Cerebellar cortex (tissue), 1 donor: ENCODE data around the gene TAF11L5.
"Not testable (repeated sequence)": the region's sequence is repeated elsewhere in the genome, so short reads cannot be mapped to it uniquely, and the experiment has no call there.

ENCODE experiments used
- DNase-seq: peaks from one replicate; pipeline ENCODE4 v3.0.0-alpha.2; 2015; ENCODE audit warnings: low spot score

TAF11L5 gene

DNA sequence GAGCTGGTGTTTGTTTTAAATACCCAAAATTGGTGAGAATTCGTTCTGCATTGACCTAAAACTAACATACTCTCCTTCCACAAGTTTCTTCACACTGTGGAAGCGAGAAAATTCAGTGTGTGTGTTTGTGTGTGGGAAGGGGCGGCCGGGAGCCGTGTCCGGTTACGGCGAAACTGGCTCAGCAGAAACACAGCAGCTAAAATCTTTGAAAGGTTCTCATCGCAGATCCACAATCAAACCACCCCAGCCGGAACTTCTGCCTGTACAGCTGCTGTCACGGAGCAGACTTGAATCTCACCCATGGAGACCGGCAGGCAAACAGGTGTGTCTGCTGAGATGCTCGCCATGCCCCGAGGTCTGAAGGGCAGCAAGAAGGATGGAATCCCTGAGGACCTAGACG, at the start of gene TAF11L5:
TAF11L5 (plus strand) TSS at position 301 of the 400 bp plus-strand sequence.
- not testable (repeated sequence) for DNase-seq

DNA sequence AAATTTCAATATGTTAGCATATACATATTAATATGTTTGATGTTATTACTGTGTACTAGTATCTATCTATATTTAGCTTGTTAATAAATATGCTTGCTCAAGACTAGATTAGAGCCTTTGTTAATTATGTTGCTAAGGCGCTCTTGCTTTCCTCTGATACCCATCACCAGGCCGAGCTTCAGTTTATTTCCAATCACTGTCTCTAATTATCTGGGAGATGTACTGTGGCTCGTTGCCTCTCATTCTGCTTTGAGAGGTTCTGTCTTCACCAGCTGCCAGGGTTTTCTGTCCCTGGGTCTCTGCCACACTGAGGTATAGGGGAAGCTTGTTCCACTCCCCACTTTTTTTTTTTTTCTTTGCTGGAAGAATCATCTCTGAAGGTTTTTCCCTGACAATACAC, 48.0 kb upstream of the TAF11L5 start:
- DNase-seq, result no peak

DNA sequence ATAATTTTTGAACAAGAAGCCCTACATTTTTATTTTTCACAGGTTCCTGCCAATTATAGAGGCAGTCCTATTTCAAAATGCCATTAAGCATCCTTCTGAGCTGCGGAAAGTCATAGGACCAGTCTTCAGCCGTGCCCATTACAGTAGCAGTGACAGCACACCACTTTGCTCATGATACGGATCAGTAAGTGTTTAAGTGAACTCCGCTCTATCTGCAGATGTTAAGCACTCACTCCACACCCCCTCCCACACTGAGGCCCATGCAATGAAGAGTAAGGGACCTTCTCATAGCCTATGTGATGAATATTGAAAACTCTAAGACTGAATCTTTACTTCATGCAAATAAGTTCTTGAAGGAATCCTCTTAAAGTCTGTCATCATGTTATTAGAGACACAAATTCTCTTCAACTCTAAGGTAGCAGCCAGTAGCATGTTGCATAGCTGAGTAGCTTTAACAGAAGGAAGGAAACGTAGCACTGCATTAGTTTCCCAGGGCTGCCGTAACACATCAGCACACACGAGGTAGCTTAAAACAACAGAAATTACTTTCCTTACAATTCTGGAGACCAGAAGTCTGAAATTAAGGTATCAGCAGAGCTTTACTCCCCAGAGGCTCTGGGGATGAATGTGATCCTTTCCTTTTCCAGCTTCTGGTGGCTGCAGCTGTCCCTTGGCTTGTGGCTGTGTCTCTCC, 47.3 kb upstream of the TAF11L5 start:
- DNase-seq, result no peak

GRCh38 chr5:17481378-17481777, 43.7 kb upstream of the TAF11L5 start:
- DNase-seq, result no peak

- no peak for DNase-seq
Observed at GRCh38 chr5:17482790-17483189, 42.2 kb upstream of the TAF11L5 start.

DNA sequence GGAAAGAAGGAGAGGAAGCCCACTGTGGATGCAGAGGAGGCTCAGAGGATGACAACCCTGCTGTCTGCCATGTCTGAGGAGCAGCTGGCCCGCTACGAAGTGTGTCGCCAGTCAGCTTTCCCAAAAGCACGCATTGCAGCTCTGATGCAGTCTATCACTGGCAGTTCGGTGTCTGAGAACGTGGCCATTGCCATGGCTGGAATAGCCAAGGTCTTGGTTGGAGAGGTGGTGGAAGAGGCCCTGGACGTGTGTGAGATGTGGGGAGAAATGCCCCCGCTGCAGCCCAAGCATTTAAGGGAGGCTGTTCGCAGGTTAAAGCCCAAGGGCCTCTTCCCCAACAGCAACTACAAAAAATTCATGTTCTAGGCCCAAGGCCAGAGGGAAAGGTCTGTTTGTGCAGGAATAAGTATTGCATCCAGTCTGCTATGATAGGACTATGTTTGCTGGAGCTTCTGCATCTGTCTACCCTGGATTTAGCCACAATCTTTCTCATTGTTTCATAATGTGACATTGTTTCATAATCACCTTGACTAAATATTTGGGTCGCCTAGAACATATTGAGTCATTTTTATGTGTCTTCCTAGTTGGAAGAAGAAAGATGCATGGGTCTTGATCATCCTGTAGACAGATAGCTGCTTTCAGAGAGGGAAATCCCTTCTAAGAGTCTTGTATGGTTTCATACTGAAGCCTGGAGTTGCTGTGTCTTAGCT, 38.4 kb upstream of the TAF11L5 start:
- DNase-seq, result not testable (repeated sequence)

DNA sequence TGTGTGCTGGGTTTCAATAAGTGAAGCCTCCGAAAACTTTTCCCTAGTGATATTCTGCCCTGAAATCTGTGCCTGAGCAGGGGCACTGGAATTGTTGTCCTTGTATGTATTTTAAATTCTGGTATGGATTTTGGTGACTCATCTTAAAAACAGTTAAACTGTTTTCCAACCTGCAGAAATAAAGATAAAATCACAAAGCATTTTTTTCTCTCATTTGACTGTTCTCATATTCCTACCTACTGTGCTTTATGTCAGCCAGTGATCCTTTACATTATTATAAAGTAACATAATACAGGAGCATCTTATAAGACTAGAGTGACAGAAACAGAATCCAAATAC, 37.9 kb upstream of the TAF11L5 start:
- DNase-seq, result no peak

GRCh38 chr5:17491257-17491656, 33.8 kb upstream of the TAF11L5 start:
- not testable (repeated sequence) for DNase-seq

GRCh38 chr5:17492770-17493169, 32.3 kb upstream of the TAF11L5 start:
- DNase-seq, result no peak

DNA sequence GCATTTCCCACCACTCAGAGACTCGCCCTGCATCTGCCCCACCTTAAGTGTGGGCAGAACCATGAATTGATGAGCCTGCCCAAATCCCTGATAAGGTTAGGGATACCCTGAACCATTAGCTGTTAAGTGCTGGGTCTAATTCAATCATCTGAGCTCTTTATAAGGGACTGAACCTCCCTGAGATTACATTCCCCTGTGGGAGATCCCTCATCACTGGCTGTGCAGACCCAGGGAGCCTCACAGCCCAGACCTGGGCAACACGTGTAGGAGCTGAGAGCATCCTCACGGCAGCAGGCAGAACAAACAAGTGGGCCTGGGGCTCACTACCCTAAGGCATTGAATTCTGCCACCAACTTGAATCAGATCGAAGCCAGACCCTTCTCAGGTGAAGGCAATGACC, 27.6 kb upstream of the TAF11L5 start:
- DNase-seq, result no peak

GRCh38 chr5:17497931-17498330, 27.1 kb upstream of the TAF11L5 start, which contains the start of gene TAF11L2:
Gene TAF11L2, plus strand, starts transcription at chr5:17498231.
- not testable (repeated sequence) for DNase-seq

DNA sequence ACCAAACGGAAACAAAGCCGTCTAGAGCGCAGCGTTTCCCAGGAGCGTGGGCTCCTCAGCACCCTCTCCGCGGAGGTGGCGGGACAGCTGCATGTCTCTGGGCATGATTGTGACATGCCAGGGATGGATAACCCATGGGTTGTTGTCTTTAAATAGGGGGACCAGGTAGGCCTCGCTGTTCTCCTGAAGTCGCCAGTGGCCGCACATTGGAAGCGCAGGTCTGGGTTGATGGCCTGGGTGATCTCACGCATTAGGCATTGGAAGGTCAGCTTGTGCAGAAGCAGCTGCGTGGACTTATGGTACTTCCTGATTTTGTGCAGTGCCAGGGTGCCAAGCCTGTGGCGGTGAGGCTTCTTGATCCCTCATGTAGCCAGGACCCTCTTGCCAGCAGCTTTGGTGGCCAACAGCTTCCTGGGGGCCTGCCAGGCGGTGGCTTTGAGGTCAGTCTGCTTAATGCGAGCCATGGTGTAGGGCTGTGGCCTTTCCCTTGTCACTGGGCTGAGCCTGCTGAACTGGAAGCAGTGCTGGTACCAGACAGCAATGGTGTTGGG, 13.2 kb upstream of the TAF11L5 start:
- DNase-seq, result no peak

- DNase-seq, result not testable (repeated sequence)
Observed at GRCh38 chr5:17517526-17517925, 7.5 kb upstream of the TAF11L5 start.

DNA sequence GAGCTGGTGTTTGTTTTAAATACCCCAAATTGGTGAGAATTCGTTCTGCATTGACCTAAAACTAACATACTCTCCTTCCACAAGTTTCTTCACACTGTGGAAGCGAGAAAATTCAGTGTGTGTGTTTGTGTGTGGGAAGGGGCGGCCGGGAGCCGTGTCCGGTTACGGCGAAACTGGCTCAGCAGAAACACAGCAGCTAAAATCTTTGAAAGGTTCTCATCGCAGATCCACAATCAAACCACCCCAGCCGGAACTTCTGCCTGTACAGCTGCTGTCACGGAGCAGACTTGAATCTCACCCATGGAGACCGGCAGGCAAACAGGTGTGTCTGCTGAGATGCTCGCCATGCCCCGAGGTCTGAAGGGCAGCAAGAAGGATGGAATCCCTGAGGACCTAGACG, 7.0 kb upstream of the TAF11L5 start, which contains the start of gene TAF11L3:
TAF11L3 (plus strand) TSS at position 301 of the 400 bp plus-strand sequence.
- not testable (repeated sequence) for DNase-seq

DNA sequence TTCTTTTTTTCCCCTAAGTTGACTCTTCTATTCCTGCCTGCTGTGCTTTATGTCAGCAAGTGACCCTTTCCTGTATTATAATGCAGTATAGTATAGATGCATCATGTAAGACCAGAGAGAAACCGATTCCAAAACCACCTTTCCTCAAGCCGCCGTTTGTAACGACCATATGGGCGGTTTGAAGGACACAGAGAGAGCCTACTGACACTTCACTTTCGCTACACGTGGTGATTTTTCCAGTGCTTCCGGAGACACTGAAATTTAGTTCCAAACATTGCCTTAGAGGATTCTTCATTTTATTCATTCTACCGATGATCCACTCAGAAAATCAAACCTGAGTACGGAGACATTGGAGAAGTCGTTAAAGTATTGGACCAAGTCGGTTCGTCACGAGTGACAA, 5.5 kb upstream of the TAF11L5 start:
- not testable (repeated sequence) for DNase-seq

DNA sequence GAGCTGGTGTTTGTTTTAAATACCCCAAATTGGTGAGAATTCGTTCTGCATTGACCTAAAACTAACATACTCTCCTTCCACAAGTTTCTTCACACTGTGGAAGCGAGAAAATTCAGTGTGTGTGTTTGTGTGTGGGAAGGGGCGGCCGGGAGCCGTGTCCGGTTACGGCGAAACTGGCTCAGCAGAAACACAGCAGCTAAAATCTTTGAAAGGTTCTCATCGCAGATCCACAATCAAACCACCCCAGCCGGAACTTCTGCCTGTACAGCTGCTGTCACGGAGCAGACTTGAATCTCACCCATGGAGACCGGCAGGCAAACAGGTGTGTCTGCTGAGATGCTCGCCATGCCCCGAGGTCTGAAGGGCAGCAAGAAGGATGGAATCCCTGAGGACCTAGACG, 3.5 kb upstream of the TAF11L5 start, which contains the start of gene TAF11L4:
TAF11L4 (plus strand) TSS at position 301 of the 400 bp plus-strand sequence.
- not testable (repeated sequence) for DNase-seq

DNA sequence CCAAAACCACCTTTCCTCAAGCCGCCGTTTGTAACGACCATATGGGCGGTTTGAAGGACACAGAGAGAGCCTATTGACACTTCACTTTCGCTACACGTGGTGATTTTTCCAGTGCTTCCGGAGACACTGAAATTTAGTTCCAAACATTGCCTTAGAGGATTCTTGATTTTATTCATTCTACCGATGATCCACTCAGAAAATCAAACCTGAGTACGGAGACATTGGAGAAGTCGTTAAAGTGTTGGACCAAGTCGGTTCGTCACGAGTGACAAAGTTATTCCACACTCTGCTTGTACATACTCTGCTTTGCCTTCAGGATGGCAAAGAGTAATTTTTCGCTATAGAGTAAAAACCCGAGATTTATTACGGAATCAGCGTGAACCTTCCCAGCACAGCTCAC, 1.5 kb downstream of the TAF11L5 start:
- DNase-seq, result not testable (repeated sequence)

GRCh38 chr5:17528369-17528768, 3.3 kb downstream of the TAF11L5 start, which contains the start of gene TAF11L6:
Gene TAF11L6, plus strand, starts transcription at chr5:17528669.
- not testable (repeated sequence) for DNase-seq
